Hepatocyte (in vitro differentiated cells): Measurements from ENCODE around the gene PIM1.
"Not testable (repeated sequence)": the region's sequence is repeated elsewhere in the genome, so short reads cannot be mapped to it uniquely, and the experiment has no call there.

ENCODE experiments used
- EZH2 ChIP-seq: fragments of 200-600 bp; sonication (generic); IDR thresholded peaks from 2 replicates; pipeline ENCODE4 v1.6.1; 2016; ENCODE audit warnings: antibody characterized with exemption, mild to moderate bottlenecking, borderline replicate concordance
- EZH2phosphoT487 ChIP-seq: fragments of 200-600 bp; sonication (generic); IDR thresholded peaks from one replicate; pipeline ENCODE4 v1.6.1; 2018; ENCODE audit warnings: antibody characterized with exemption, mild to moderate bottlenecking, low read depth, moderate library complexity; ENCODE audit not compliant: unreplicated experiment, severe bottlenecking
- TF ChIP-seq, protein P1 (sequence below): fragments of 200-600 bp; sonication (generic); IDR thresholded peaks from 2 replicates; pipeline ENCODE4 v1.5.1; 2016; ENCODE audit warnings: antibody characterized with exemption, mild to moderate bottlenecking; ENCODE audit not compliant: poor library complexity

DNA sequence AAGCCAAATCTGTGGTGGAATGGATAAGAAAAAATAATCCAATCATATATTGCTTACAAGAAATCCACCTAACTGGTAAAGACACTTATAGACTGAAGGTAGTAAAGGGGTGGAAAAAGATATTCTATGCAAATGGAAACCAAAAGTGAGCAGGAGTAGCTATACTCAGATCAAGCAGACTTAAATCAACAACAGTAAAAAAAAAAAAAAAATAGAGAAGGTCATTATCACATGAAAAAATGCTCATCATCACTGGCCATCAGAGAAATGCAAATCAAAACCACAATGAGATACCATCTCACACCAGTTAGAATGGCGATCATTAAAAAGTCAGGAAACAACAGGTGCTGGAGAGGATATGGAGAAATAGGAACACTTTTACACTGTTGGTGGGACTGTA is 24.9 kb downstream of the PIM1 start:
- TF ChIP-seq, protein P1, sequence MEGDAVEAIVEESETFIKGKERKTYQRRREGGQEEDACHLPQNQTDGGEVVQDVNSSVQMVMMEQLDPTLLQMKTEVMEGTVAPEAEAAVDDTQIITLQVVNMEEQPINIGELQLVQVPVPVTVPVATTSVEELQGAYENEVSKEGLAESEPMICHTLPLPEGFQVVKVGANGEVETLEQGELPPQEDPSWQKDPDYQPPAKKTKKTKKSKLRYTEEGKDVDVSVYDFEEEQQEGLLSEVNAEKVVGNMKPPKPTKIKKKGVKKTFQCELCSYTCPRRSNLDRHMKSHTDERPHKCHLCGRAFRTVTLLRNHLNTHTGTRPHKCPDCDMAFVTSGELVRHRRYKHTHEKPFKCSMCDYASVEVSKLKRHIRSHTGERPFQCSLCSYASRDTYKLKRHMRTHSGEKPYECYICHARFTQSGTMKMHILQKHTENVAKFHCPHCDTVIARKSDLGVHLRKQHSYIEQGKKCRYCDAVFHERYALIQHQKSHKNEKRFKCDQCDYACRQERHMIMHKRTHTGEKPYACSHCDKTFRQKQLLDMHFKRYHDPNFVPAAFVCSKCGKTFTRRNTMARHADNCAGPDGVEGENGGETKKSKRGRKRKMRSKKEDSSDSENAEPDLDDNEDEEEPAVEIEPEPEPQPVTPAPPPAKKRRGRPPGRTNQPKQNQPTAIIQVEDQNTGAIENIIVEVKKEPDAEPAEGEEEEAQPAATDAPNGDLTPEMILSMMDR = not testable (repeated sequence)
- TF ChIP-seq EZH2, EZH2phosphoT487: not testable (repeated sequence)
